NCI-H2171 (cell line): ENCODE measurements around the gene SYCN.
"Not testable (repeated sequence)": the region's sequence is repeated elsewhere in the genome, so short reads cannot be mapped to it uniquely, and the experiment has no call there.

Experiments
- DNase-seq: peaks from one replicate; lab custom pipeline; 2025; lab: John Stamatoyannopoulos, UW

Gene SYCN, protein sequence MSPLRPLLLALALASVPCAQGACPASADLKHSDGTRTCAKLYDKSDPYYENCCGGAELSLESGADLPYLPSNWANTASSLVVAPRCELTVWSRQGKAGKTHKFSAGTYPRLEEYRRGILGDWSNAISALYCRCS

DNA sequence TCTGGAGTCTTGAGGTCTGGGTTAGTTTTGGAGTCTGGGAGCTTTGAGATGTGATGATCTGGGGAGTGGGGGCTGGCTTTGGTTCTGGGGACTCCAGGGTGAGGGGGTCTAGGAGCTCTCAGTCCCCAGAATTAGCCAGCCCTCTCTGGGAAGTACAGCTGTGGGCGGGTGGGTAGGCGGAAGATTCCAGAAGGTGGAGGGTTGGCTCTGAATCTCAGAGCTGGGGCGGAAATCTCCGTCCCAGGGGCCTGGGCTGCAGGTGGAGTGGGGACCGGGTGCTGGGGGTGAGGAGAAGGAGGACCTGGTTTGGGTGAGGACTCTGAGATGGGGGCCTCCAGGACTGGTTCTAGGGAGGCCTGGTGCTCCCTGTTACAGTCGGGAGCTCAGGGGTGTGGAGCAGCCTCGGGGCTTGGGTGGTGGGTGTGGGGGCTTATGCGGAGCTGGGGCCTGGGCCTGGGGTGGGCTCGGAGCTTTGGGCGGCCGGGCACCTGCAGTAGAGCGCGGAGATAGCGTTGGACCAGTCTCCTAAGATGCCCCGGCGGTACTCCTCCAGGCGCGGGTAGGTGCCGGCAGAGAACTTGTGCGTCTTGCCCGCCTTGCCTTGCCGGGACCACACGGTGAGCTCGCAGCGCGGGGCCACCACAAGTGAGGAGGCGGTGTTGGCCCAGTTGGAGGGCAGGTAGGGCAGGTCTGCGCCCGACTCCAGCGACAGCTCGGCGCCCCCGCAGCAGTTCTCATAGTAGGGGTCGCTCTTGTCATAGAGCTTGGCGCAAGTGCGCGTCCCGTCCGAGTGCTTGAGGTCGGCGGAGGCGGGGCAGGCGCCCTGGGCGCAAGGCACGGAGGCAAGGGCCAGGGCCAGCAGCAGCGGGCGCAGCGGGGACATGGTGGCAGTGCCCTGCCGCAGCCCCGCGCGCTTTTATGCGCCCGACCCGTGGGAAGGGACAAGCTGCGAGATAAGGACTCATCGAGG, at the start of gene SYCN:
Gene SYCN, minus strand, starts transcription at position 892 of the 970 bp plus-strand sequence. Its CDS starts 9 bp downstream, at position 883.
- no peak for DNase-seq

DNA sequence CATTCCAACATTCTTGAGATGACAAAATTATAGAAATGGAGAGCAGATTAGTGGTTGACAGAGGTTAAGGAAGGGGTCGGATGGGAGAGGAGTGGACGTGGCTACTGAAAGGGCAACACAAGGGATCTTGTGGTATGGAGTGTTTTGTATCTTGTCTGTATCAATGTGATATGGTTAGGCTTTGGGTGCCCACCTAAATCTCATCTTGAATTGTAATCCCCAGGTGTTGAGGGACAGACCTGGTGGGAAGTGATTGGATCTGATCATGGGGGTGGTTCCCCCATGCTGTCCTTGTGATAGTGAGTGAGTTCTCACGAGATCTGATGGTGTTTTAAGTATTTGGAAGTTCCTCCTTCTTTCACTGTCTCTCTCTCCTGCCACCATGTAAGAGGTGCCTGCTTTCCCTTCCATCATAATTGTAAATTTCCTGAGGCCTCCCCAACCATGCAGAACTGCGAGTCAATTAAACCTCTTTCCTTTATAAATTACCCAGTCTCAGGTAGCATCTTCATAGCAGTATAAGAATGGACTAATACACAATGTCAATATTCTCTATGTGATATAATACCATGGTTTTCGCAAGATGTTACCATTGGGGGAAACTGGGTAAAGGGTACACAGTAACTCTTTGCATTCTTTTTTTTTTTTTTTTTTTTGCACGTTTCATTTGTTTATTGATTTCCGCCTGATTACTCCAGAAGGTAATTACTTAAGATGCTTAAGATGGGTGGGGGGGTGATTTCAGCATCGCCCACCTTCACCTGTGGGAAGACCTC, 49.5 kb upstream of the SYCN start:
- DNase-seq, result no peak

DNA sequence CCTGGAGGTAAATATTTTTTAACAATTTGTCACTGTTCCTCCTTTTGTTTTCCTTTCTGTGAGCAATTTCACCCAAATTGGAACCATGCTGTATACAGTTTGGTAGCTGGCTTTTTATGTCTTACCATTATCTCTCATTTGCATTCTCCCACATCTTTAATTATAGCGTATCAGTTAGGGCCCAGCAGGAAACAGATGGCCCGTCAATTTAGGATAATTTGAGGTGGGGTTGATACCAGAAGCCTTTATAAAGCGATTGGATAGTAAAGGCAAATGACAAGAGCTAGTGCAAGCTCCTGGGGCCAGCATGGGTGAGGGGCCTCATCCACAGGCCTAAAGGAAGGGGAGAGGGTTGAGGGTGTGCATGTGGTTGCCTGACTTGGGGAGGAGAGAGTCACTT, 48.4 kb upstream of the SYCN start:
- DNase-seq, result no peak

DNA sequence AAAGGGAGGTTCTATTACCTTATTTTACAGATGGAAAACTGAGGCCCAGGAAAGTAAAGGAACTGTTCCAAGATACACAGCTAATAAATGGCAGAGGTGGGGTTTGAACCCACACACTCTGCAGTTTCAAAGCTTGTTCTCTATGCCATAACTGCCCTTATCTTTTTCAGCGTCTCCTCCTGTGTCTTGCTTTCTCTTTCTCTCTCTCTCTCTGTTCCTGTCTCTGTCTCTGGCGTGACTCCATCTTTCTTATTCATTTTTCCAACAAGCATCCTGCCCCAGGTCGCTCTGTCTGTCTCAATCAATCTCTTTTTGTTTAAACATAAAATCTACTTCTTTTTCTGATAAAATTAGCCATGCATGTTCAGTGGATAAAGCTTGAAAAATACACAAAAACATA, 47.8 kb upstream of the SYCN start:
- no peak for DNase-seq

DNA sequence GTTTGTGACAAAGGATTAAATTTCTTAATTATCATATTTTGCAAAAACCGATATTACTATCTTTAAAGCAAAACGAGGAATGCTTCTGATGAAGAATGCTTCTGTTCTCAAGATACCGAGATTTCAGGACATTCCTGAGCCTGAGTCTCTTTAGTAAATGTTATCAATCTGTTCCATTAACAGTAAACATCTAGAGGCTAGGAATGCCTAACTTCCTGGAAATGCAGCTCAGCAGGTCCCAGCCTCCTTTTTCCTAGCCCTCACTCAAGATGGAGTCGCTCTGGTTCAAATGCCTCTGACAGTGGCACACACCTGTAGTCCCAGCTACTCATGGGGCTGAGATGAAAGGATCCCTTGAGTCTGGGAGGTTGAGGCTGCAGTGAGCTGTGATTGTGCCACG, 47.0 kb upstream of the SYCN start:
- no peak for DNase-seq

DNA sequence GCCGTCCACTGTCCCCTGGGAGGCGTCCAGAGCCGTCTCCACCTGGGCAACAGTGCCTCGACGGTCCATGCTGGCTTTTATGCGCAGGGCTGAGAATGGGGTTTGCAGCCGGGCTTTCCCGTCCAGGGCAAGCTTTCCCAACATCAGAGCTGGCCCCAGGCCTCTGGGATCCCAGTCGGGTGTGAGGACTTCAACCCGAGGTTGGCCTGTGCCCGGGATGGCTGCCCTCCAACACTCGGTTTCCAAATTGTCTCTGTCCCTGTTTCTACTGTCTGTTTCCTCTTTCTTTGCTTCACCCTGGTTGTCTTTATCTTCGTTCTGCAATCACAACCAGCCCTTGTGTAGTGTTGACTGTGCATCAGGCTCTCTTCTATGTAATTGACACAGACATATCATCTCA, 44.7 kb upstream of the SYCN start, which contains the start of gene IFNL4:
Gene IFNL4, minus strand, starts transcription at position 51 of the 400 bp plus-strand sequence.
- DNase-seq, result no peak

DNA sequence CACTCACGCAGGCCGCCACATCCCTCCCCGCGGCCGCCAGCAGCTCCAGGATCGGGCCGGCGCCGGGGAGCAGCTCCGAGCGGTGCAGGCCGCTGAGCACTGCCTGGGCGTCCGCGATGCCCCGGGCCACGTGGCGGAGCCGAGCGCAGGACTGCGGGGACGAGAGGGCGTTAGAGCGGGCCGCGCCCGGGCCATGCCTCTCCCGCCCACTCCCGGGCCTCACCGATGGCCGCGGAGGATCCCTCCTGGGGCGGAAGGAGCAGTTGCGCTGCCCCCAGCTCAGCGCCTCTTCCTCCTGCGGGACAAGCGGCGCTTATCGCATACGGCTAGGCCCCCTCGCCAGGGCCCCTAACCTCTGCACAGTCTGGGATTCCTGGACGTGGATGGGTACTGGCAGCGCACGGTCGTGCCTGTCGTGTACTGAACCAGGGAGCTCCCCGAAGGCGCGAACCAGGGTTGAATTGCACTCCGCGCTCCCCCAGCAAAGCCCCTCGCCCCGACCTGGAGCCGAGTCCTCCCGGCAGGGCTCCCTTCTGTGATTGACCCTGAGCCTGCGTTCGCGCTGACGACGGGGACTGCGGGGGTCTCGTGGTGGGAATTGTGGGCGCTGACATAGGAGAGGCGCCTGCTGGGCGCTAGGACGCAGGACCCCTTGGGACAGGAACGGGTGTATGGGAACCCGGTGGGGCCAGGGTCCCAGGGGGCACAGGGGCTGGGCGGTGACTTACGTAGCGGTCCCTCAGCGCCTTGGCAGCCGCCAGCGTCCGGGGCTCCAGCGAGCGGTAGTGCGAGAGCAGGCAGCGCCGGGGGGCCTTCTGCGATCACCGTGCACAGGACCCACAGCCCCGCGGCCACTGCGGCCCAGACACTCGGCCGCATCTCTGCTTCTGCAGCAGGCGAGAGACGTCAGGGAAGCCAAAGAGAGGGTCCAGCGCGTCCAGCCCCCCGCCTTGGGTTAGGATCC, 43.9 kb upstream of the SYCN start:
- no peak for DNase-seq

DNA sequence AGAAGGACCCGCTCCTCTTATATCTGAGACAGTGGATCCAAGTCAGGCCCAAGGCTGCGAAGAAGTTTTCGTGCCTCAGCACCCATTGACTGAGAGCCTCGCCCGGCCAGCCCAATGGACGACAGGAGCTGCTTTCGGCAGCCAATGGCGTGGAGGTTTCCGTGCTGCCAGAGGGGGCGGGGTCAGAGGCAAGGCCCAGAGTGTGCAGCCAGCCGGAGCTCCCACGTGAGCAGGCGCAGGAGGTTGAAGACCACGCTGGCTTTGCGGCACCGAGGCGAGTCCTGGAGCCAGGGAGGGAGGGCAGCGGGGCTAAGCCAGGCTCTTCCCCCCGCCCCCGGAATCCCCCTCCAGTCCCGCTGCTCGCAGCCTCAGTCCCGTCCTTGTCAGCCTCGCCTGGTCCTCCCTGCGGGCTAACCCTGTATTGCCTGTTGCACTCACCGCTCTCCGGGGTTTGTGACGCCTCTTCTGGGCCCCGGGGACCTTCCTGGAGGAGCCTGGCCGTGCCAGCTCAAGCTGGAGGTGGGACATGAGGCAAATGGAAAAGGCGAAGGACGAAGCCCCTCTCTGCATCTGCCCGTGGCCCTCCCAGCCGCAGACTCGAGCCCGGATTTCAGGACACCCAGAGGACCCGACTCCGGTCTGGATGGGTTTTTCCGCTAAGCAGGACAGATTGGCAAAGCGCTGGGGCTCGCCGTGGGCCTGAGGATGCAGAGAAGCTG, 43.0 kb upstream of the SYCN start:
- DNase-seq, result no peak

DNA sequence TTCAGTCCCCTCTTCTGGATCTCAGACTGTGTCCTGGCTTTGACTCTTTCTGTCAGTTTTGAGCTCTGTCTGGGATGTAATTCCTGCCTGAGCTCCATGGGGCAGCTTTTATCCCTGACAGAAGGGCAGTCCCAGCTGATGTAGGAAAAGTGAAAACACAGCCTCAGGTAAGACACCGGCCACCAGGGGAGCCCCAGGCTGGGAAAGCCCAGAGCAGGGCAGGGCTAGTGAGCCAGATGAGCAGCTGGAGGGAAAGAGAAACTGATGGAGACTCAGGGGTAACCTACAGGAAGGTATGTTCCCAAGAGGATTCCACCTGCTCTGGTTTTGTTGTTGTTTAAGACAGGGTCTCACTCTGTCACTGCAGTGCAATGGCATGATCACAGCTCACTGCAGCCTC, 41.1 kb upstream of the SYCN start:
- peak; percentile 51 for DNase-seq

DNA sequence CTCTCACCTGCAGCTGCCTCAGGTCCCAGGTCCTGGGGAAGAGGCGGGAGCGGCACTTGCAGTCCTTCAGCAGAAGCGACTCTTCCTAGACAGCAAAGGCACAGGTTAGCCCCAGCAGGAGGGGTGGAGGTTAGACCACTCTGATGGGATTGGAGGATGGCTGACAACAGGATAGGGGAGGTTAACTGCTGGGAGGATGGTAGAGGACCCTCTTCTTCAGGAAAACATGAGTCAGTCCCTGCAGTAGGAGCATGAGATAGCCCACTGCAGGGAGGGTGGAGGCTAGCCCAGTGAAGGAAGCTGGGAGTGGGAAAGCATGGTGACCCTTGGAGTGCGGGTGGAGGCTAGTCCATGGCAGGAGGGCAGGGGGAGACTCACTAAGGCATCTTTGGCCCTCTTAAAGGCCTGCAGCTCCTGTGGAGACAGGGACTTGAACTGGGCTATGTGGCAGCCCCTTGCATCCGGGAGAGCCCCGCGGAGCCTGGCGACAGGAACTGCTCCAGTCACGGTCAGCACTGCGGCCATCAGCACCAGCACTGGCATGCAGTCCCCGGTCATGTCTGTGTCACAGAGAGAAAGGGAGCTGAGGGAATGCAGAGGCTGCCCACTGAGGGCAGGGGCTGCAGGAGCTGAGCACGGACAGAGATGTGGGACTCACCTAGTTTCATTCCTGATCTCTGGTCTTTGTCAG, 40.5 kb upstream of the SYCN start, which contains the start of gene IFNL3:
Gene IFNL3, minus strand, starts transcription at position 597 of the 691 bp plus-strand sequence. Its CDS starts 39 bp downstream, at position 558.
- DNase-seq, result not testable (repeated sequence)

DNA sequence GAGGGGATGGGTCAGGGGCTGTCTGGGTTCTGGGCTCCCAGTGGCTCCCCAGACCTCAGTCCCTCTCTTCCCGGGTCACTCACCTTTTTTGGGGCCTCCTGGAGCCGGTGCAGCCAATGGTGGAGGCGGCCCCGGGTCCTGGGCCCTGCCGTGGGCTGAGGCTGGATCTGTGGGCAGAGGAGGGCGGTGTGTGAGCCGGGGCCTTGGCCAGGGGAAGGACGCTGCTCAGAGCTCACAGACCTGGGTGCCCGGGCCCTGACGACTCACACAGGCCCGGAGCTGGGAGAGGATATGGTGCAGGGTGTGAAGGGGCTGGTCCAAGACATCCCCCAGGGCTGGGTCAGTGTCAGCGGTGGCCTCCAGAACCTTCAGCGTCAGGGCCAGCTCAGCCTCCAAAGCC, 39.7 kb upstream of the SYCN start:
- DNase-seq, result not testable (repeated sequence)

DNA sequence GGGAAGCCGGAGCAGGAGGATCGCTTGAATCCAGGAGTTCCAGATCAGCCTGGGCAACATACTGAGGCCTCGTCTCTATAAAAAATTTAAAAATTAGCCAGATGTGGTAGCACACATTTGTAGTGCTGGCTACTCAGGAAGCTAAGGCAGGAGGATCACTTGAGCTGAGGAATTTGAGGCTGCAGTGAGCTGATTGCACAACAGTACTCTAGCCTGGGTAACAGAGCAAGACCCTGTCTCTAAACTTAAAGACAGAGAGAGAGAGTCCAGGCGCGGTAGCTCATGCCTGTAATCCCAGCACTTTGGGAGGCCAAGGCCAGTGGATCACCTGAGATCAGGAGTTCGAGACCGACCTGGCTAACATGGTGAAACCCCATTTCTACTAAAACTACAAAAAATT, 36.4 kb upstream of the SYCN start:
- DNase-seq, result no peak

DNA sequence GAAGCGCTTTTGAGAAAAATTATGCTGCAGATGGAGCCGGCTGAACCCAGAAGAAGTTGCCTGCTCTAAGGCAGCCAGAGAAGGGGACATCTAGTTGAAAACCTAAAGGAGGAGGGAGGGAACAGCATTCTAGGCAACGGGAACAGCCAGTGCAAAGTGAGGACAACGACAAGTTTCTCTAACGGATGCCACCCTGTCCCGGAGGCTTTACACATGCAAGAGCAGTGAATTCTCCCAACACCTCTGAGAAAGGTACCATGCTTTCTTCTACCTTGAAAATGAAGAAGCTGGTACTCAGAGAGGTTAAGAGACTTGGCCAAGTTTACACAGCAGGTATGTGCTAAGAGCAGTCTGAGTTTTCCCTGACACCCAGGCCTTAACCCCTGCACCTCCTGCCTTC, 34.9 kb upstream of the SYCN start:
- DNase-seq, result no peak

DNA sequence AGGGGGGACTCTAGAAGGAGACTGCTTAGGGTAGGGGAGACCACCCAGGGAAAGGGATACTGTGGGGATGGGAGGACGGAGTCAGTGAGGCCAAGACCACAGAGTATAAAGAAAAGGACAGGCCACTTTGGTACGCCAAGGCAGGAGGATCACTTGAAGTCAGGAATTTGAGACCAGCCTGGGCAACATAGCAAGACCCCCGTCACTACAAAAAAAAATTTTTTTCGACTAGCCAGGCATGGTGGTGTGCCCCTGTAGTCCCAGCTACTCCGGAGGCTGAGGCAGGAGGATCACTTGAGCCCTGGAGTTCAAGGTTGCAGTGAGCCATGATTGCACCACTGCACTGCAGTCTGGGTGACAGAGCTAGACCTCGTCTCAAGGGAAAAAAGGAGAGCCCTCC, 34.1 kb upstream of the SYCN start:
- DNase-seq, result no peak

DNA sequence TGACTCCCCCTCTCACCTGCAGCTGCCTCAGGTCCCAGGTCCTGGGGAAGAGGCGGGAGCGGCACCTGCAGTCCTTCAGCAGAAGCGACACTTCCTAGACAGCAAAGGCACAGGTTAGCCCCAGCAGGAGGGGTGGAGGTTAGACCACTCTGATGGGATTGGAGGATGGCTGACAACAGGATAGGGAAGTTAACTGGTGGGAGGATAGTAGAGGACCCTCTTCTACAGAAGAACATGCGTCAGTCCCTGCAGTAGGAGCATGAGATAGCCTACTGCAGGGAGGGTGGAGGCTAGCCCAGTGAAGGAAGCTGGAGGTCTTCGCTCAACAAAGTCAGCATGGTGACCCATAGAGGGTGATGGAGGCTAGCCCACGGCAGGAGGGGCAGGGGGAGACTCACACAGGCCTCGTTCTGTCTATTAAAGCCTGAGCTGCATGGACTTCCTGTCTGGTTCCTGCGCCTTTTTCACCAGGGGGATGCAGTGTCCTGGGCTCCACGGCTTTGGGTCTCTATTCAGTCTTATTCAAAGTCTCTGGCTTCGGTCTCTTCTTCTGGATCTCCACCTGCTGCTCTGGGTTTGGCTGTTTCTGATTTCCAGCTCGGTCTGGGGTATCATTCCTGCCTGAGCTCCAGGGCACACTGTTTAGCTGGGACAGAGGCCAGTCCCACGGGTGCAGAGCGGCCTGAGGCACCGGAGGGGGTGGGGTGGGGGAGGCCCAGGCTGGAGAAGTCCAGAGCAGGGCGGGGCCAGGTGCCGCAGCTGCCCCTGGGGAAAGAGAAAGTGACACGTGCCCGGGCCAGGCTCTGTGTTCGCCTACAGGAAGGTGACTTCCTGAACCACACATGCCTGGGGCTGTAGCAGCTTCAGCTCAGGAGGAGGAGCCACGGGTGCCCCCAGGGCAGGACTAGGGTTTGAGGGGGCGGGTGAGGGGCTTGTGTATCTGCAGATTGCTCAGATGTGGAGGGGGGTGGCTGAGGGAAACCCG, 33.4 kb upstream of the SYCN start:
- no peak for DNase-seq

DNA sequence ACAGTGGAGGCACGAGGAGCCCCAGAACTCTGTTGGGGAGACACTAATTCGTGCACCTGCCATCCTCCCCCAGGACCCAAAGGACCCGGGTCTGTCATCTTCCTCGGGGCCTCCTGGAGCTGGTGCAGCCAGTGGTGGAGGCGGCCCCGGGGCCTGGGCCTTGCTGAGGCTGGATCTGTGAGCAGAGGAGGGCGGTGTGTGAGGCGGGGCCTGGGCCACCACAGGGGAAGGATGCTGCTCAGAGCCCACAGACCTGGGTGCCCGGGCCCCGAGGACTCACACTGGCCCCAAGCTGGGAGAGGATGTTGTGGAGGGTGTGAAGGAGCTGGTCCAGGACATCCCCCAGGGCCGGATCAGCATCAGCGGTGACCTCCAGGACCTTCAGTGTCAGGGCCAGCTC, 32.5 kb upstream of the SYCN start:
- no peak for DNase-seq

DNA sequence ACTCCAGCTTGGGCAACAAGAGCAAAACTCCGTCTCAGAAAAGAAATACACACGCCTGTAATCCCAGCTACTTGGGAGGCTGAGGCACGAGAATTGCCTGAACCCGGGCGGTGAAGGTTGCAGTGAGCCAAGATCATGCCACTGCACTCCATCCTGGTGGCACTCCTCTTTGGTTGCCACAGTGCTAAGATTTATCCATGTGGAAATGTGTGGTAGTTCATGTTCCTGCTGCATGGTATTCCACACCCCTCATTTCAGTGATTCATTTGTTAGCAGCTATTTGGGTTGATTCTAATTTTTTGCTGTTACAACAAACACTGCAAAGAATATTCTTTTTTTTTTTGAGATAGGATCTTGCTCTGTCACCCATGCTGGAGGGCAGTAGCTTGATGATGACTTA, 28.6 kb upstream of the SYCN start:
- no peak for DNase-seq

DNA sequence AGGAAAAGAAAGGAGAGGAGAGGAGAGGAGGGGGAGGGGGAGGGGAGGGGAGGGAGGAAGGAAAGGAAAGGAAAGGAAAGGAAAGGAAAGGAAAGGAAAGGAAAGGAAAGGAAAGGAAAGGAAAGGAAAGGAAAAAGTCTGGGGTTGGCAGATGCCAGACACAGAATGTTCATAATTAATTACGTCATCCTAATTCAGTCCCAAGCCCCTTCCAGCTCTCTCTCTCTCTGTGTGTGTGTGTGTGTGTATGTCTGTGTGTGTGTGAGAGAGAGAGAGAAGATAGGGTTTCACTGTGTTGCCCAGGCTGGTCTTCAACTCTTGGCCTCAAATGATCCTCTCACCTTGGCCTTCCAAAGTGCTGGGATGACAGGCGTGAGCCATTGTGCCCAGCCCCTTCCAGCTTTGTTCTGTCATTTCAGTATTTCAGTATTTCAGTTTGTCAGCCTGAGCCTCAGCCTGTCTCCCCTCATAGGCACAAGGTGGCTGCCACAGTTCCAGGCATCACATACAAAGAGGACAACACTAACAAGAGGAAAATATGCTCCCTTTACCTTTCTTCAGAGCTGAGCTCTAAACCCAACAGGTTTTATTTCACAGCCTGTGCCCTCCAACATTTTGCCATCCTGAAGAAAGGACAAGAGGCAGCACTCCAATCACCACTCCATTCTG, 26.2 kb upstream of the SYCN start:
- DNase-seq, result no peak
